Natural killer cell treated with Interleukin-12 subunit alpha and Interleukin-12 subunit beta and Interleukin-15 and Interleukin-18, amount 100 ng/mL, for 72 hours (primary cell): ENCODE results near the gene FASN. TPM values are rescaled to one million over a fixed set of nuclear protein-coding genes. Genes with fewer than 3 reads are reported as not detected.

Experiments
- ATAC-seq, 2 donors: fragments of 150-1000 bp; cut with Tn5 transposase in 1 of 2; sonication (Bioruptor Pico), chemical (Tn5 transposase) in 1 of 2; 2 replicates each; pipeline ENCODE4 v1.10.0; 2021
- DNase-seq: peaks from one replicate; pipeline ENCODE4 v3.0.0; 2022; ENCODE audit warnings: low spot score
- H3K27ac Mint-ChIP-seq, 2 donors: 1 replicate in 1 of 2; 2 replicates in 1 of 2; pipeline ENCODE4 v1.8.0; 2022; ENCODE audit warnings: mixed read lengths in 2 of 2, mild to moderate bottlenecking in 1 of 2, moderate library complexity in 1 of 2
- H3K27me3 Mint-ChIP-seq, 2 donors: 1 replicate in 1 of 2; 2 replicates in 1 of 2; pipeline ENCODE4 v1.8.0; 2022; ENCODE audit warnings: mixed read lengths in 2 of 2
- H3K36me3 Mint-ChIP-seq: one replicate; pipeline ENCODE4 v1.8.0; 2022; ENCODE audit warnings: mixed read lengths
- H3K4me1 Mint-ChIP-seq, 2 donors: 1 replicate in 1 of 2; 2 replicates in 1 of 2; pipeline ENCODE4 v1.8.0; 2022; ENCODE audit warnings: low read depth in 2 of 2, mixed read lengths in 2 of 2, mild to moderate bottlenecking in 1 of 2
- H3K4me3 Mint-ChIP-seq: one replicate; pipeline ENCODE4 v1.8.0; 2022; ENCODE audit warnings: mixed read lengths
- H3K9me3 Mint-ChIP-seq: 2 replicates; pipeline ENCODE4 v1.8.0; 2022; ENCODE audit warnings: mixed read lengths
- total RNA-seq, 2 donors: library from RNA; stranded (reverse); gene quantifications; one replicate each; pipeline ENCODE4 v1.2.3, GENCODE V29; 2022

The FASN gene
- total RNA-seq, 2 donors from 2014 or later = 195 to 451 TPM

GRCh38 chr17:82073446-82073845, 24.6 kb downstream of the FASN start:
- H3K4me3 Mint-ChIP-seq = no peak overlapping the region
- no peaks in the 10 kb centered on the region for H3K9me3 Mint-ChIP-seq
- no peaks in the 10 kb centered on the region for H3K4me1 Mint-ChIP-seq
- no peaks in the 10 kb centered on the region for H3K36me3 Mint-ChIP-seq
- no peak for DNase-seq
- no peak for ATAC-seq
- no peak overlapping the region for H3K27ac Mint-ChIP-seq
- H3K27me3 Mint-ChIP-seq = no peaks in the 10 kb centered on the region

GRCh38 chr17:82072827-82073226, 25.2 kb downstream of the FASN start:
- H3K4me1 Mint-ChIP-seq = no peaks in the 10 kb centered on the region
- H3K27ac Mint-ChIP-seq = no peak overlapping the region
- no peak overlapping the region for H3K4me3 Mint-ChIP-seq
- H3K27me3 Mint-ChIP-seq = no peaks in the 10 kb centered on the region
- DNase-seq (no peak), ATAC-seq (no peak)
- no peaks in the 10 kb centered on the region for H3K9me3 Mint-ChIP-seq
- H3K36me3 Mint-ChIP-seq = no peaks in the 10 kb centered on the region

GRCh38 chr17:82070611-82071010, 27.4 kb downstream of the FASN start:
- Mint-ChIP-seq H3K9me3 (no peaks in the 10 kb centered on the region), H3K27me3 (no peaks in the 10 kb centered on the region), H3K36me3 (no peaks in the 10 kb centered on the region)

GRCh38 chr17:82065638-82066303, 32.3 kb downstream of the FASN start, which contains the start of gene DUS1L:
DUS1L (minus strand) TSS chr17:82065804; CDS start chr17:82065059, 745 bp downstream.
- peak within 1 kb of the TSS; percentile 82 for H3K4me3 Mint-ChIP-seq
- H3K27ac Mint-ChIP-seq = peak within 1 kb of the TSS; percentile 75 to 89
- peaks cover 0 to 6% of the 10 kb centered on the region in 2 donors for H3K4me1 Mint-ChIP-seq
- no peaks in the 10 kb centered on the region for H3K27me3 Mint-ChIP-seq
- no peaks in the 10 kb centered on the region for H3K9me3 Mint-ChIP-seq
- DNase-seq (peak; percentile 81), ATAC-seq (peak; percentile 93 to 94)
- no peaks in the 10 kb centered on the region for H3K36me3 Mint-ChIP-seq

More at GRCh38 chr17:82070611-82071010, 27.4 kb downstream of the FASN start:
- Mint-ChIP-seq H3K4me3 (no peak overlapping the region), H3K4me1 (peaks cover 0 to 6% of the 10 kb centered on the region in 2 donors), H3K27ac (no peak overlapping the region)
- DNase-seq = no peak
- ATAC-seq = no peak

GRCh38 chr17:82065193-82065637, 32.8 kb downstream of the FASN start:
- DNase-seq = no peak
- no peaks in the 10 kb centered on the region for H3K27me3 Mint-ChIP-seq
- peaks cover 0 to 7% of the 10 kb centered on the region in 2 donors for H3K4me1 Mint-ChIP-seq
- no peaks in the 10 kb centered on the region for H3K36me3 Mint-ChIP-seq
- peak; percentile 63 to 73 for ATAC-seq
- H3K9me3 Mint-ChIP-seq = no peaks in the 10 kb centered on the region
- H3K4me3 Mint-ChIP-seq = peak overlapping the region; percentile 51
- no peak overlapping the region for H3K27ac Mint-ChIP-seq

- Mint-ChIP-seq H3K9me3 (no peaks in the 10 kb centered on the region), H3K4me1 (peaks cover 0 to 9% of the 10 kb centered on the region in 2 donors), H3K36me3 (no peaks in the 10 kb centered on the region), H3K4me3 (peak overlapping the region; percentile 51), H3K27me3 (no peaks in the 10 kb centered on the region), H3K27ac (no peak overlapping the region)
- ATAC-seq (no peak), DNase-seq (no peak)
These were observed 33.4 kb downstream of the FASN start for GRCh38 chr17:82064433-82065192.

- ATAC-seq (no peak), DNase-seq (no peak)
- H3K4me1 Mint-ChIP-seq = peaks cover 0 to 9% of the 10 kb centered on the region in 2 donors
- H3K4me3 Mint-ChIP-seq = peak overlapping the region; percentile 51
- no peaks in the 10 kb centered on the region for H3K9me3 Mint-ChIP-seq
- no peaks in the 10 kb centered on the region for H3K36me3 Mint-ChIP-seq
- no peak overlapping the region for H3K27ac Mint-ChIP-seq
- H3K27me3 Mint-ChIP-seq = no peaks in the 10 kb centered on the region
These were observed 34.3 kb downstream of the FASN start for GRCh38 chr17:82063424-82064415.

GRCh38 chr17:82062984-82063368, 35.1 kb downstream of the FASN start:
- no peaks in the 10 kb centered on the region for H3K9me3 Mint-ChIP-seq
- H3K27ac Mint-ChIP-seq = no peak overlapping the region
- H3K4me3 Mint-ChIP-seq = no peak overlapping the region
- H3K4me1 Mint-ChIP-seq = peaks cover 0 to 9% of the 10 kb centered on the region in 2 donors
- ATAC-seq (no peak), DNase-seq (no peak)
- H3K36me3 Mint-ChIP-seq = no peaks in the 10 kb centered on the region
- H3K27me3 Mint-ChIP-seq = no peaks in the 10 kb centered on the region

- Mint-ChIP-seq H3K27ac (no peak overlapping the region), H3K9me3 (no peaks in the 10 kb centered on the region), H3K4me3 (no peak overlapping the region), H3K4me1 (peaks cover 0 to 9% of the 10 kb centered on the region in 2 donors), H3K36me3 (no peaks in the 10 kb centered on the region), H3K27me3 (no peaks in the 10 kb centered on the region)
- no peak for ATAC-seq
- DNase-seq = no peak
These were observed 35.7 kb downstream of the FASN start for GRCh38 chr17:82062076-82062983.

GRCh38 chr17:82061047-82061925, 36.8 kb downstream of the FASN start:
- Mint-ChIP-seq H3K27me3 (no peaks in the 10 kb centered on the region), H3K9me3 (no peaks in the 10 kb centered on the region), H3K4me1 (peaks cover 0 to 6% of the 10 kb centered on the region in 2 donors), H3K4me3 (no peak overlapping the region), H3K27ac (no peak overlapping the region), H3K36me3 (no peaks in the 10 kb centered on the region)
- DNase-seq (no peak), ATAC-seq (no peak)

- Mint-ChIP-seq H3K4me1 (peaks cover 0 to 3% of the 10 kb centered on the region in 2 donors), H3K27me3 (no peaks in the 10 kb centered on the region), H3K27ac (no peak overlapping the region), H3K36me3 (no peaks in the 10 kb centered on the region), H3K4me3 (no peak overlapping the region), H3K9me3 (no peaks in the 10 kb centered on the region)
- no peak for DNase-seq
- no peak for ATAC-seq
These were observed 37.4 kb downstream of the FASN start for GRCh38 chr17:82060614-82061013.

- no peaks in the 10 kb centered on the region for H3K36me3 Mint-ChIP-seq
- H3K4me1 Mint-ChIP-seq = peaks cover 0 to 3% of the 10 kb centered on the region in 2 donors
- no peaks in the 10 kb centered on the region for H3K9me3 Mint-ChIP-seq
- DNase-seq = no peak
- H3K27me3 Mint-ChIP-seq = no peaks in the 10 kb centered on the region
- H3K4me3 Mint-ChIP-seq = no peak overlapping the region
- ATAC-seq = no peak
- H3K27ac Mint-ChIP-seq = no peak overlapping the region
These were observed 38.0 kb downstream of the FASN start for GRCh38 chr17:82060001-82060380.
